ENCODE data around the gene GBF1.

- TF ChIP-seq, protein P1, sequence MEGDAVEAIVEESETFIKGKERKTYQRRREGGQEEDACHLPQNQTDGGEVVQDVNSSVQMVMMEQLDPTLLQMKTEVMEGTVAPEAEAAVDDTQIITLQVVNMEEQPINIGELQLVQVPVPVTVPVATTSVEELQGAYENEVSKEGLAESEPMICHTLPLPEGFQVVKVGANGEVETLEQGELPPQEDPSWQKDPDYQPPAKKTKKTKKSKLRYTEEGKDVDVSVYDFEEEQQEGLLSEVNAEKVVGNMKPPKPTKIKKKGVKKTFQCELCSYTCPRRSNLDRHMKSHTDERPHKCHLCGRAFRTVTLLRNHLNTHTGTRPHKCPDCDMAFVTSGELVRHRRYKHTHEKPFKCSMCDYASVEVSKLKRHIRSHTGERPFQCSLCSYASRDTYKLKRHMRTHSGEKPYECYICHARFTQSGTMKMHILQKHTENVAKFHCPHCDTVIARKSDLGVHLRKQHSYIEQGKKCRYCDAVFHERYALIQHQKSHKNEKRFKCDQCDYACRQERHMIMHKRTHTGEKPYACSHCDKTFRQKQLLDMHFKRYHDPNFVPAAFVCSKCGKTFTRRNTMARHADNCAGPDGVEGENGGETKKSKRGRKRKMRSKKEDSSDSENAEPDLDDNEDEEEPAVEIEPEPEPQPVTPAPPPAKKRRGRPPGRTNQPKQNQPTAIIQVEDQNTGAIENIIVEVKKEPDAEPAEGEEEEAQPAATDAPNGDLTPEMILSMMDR (IDR thresholded peaks at IDR 0.05): no peak
- TF ChIP-seq EZH2 (IDR thresholded peaks at IDR 0.05; ENCODE audit: borderline replicate concordance, insufficient read depth, low read depth, low read length, poor library complexity, severe bottlenecking): no peak
Observed at GRCh38 chr10:102309916-102310315, 64.6 kb downstream of the GBF1 start.
